Stimulated activated naive CD8-positive, alpha-beta T cell treated with anti-CD3 and anti-CD28 coated beads, Interleukin-15, Interleukin-2, amounts not matched to agents 100 ng/mL and 50 ng/mL, for 24 hours (primary cell): ENCODE measurements around the gene GSTM2.
A peak's percentile ranks its signal among the peaks of the same experiment; 100 is the strongest.

Source experiments
- H3K27ac Mint-ChIP-seq: one replicate; pipeline ENCODE4 v1.8.0; 2021; ENCODE audit warnings: mild to moderate bottlenecking, mixed read lengths
- H3K27me3 Mint-ChIP-seq: one replicate; pipeline ENCODE4 v1.8.0; 2021; ENCODE audit warnings: mixed read lengths
- H3K36me3 Mint-ChIP-seq: one replicate; pipeline ENCODE4 v1.8.0; 2021; ENCODE audit warnings: low read depth, mixed read lengths
- H3K4me1 Mint-ChIP-seq: one replicate; pipeline ENCODE4 v1.8.0; 2021; ENCODE audit warnings: low read depth, mixed read lengths
- H3K4me3 Mint-ChIP-seq: one replicate; pipeline ENCODE4 v1.8.0; 2021; ENCODE audit warnings: mild to moderate bottlenecking, mixed read lengths
- H3K9me3 Mint-ChIP-seq: one replicate; pipeline ENCODE4 v1.8.0; 2021; ENCODE audit warnings: mixed read lengths

GSTM2 gene

DNA sequence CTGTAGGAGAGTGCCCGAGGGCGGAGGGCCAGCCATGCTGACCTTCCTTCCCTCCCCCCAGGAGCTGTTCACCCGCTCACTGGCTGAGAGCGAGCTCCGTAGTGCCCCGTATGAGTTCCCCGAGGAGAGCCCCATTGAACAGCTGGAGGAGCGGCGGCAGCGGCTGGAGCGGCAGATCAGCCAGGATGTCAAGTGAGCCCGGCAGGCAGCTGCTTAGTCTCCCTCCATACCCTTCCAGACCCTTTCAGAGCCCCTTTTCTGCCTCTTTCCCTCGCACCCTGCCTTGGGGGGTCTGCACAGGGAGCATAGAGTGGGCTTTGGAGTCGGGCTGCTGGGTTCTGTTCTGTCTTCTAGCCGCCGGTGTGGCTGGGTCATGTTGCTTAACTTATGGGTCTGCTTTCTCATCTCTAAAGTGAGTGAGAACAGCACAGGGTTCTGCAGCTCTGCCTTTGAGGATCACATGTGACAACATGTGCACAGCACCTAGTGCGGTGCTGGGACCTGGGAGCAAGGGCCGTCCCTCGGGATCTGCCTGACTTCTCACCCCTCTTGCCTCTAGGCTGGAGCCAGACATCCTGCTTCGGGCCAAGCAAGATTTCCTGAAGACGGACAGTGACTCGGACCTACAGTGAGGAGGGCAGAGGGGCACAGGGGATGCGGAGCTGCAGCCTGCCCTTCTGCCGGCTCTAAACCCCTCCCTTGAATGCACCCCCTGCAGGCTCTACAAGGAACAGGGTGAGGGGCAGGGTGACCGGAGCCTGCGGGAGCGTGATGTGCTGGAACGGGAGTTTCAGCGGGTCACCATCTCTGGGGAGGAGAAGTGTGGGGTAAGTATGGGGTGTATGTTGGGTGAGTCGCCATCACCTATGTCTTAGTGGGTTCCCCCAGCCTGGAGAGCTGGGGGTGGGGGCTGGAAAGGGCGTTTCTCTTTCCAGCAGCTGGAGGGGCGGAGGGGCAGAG, 42.0 kb upstream of the GSTM2 start:
- Mint-ChIP-seq H3K27me3 (no peaks in the 10 kb centered on the region), H3K4me1 (peaks cover 32% of the 10 kb centered on the region), H3K36me3 (peaks cover 26% of the 10 kb centered on the region), H3K27ac (no peak overlapping the region), H3K4me3 (no peak overlapping the region), H3K9me3 (no peaks in the 10 kb centered on the region)

DNA sequence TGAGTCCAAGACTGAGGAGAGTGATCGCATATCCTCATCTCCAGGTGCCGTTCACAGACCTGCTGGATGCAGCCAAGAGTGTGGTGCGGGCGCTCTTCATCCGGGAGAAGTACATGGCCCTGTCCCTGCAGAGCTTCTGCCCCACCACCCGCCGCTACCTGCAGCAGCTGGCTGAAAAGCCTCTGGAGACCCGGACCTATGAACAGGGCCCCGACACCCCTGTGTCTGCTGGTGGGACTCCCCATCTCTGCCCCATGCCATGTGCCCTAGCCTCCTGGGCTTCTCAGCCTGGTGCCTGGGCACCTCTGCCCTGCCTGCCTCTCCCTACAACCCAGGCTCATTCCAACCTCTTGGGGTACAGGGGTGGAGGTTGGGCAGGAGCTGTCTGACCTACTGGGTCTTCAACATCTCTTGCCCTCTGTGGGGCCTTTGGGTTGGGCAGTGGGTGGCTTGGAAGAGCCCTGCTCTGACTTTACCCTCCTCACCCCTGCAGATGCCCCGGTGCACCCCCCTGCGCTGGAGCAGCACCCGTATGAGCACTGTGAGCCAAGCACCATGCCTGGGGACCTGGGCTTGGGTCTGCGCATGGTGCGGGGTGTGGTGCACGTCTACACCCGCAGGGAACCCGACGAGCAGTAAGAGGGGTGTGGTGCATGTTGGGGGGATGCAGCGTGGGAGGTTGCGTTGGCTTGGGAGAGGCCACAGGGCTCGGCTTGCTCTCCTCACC, 41.0 kb upstream of the GSTM2 start:
- Mint-ChIP-seq H3K4me1 (peaks cover 26% of the 10 kb centered on the region), H3K4me3 (no peak overlapping the region), H3K27ac (no peak overlapping the region), H3K36me3 (peaks cover 33% of the 10 kb centered on the region), H3K27me3 (no peaks in the 10 kb centered on the region), H3K9me3 (no peaks in the 10 kb centered on the region)

DNA sequence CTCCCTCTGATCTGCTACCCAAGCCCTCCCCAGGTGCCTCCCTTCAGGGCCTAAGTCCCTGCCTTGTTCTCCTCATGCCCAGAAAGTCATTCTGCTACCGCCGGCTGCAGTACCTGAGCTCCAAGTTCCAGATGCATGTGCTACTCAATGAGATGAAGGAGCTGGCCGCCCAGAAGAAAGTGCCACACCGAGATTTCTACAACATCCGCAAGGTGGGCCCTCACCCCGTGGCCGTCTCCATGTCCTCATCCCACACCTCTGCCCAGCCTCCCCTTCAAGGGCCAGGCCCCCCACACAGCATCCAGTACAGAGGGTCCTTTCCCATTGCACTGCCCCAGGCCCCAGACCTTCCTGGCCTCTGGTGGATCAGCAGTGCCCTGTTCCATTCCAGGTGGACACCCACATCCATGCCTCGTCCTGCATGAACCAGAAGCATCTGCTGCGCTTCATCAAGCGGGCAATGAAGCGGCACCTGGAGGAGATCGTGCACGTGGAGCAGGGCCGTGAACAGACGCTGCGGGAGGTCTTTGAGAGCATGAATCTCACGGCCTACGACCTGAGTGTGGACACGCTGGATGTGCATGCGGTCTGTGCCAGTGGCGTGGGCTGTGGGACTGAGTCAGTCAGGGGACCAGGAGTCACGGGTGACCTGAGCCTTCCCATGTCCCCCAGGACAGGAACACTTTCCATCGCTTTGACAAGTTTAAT, 40.0 kb upstream of the GSTM2 start:
- peaks cover 36% of the 10 kb centered on the region for H3K36me3 Mint-ChIP-seq
- no peaks in the 10 kb centered on the region for H3K27me3 Mint-ChIP-seq
- peaks cover 16% of the 10 kb centered on the region for H3K4me1 Mint-ChIP-seq
- no peak overlapping the region for H3K4me3 Mint-ChIP-seq
- H3K27ac Mint-ChIP-seq, result no peak overlapping the region
- no peaks in the 10 kb centered on the region for H3K9me3 Mint-ChIP-seq

DNA sequence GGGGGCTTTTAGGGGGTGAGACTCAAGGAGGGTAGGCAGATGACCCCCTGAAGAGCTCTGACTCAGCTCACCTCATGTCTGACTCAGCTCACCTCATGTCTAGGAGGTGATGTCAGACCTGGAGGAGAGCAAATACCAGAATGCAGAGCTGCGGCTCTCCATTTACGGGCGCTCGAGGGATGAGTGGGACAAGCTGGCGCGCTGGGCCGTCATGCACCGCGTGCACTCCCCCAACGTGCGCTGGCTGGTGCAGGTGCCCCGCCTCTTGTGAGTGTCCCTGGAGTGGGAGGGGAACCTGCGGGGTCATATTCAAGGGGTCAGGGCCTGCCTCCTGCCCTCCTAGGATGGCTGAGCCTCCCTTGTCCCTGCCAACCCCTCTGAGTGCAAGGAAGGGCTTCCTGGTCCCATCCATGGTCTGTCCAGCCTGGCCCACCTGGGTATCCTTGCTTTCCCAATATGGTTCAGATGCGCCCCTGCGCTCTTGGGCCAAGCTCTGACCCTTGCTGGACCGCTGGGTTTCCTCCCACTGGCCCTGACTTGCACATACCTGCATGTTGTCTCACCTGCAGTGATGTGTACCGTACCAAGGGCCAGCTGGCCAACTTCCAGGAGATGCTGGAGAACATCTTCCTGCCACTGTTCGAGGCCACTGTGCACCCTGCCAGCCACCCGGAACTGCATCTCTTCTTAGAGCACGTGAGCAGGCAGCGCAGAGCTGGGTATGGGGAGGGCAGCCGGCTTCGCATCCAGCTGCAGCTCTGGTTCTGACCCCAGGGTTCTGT, 39.1 kb upstream of the GSTM2 start:
- Mint-ChIP-seq H3K9me3 (no peaks in the 10 kb centered on the region), H3K27me3 (no peaks in the 10 kb centered on the region), H3K36me3 (peaks cover 36% of the 10 kb centered on the region), H3K27ac (no peak overlapping the region), H3K4me1 (peaks cover 7% of the 10 kb centered on the region), H3K4me3 (no peak overlapping the region)

DNA sequence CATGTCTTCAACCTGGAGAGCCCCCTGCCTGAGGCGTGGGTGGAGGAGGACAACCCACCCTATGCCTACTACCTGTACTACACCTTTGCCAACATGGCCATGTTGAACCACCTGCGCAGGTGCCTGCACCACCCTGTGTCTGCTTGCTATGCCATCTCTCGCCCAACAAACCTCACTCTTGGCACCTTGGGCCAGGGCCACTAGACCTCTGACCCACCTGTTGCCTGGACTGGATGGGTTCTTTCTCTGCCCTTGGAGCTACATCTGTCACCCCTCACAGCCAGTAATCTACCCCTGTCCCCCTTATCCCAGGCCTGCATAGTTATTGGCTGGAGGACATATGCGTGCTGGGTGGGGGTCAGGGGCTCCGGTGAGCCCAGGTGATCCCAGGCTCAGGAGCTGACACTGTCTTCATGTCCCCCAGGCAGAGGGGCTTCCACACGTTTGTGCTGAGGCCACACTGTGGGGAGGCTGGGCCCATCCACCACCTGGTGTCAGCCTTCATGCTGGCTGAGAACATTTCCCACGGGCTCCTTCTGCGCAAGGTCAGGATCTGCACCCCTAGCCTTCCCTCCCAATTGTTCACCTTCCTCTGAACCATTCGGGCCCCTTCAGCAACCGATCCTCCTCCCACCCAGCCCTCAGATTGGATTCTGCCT, 38.4 kb upstream of the GSTM2 start:
- Mint-ChIP-seq H3K27me3 (no peaks in the 10 kb centered on the region), H3K36me3 (peaks cover 36% of the 10 kb centered on the region), H3K4me3 (no peak overlapping the region), H3K4me1 (peaks cover 4% of the 10 kb centered on the region), H3K27ac (no peak overlapping the region), H3K9me3 (no peaks in the 10 kb centered on the region)

DNA sequence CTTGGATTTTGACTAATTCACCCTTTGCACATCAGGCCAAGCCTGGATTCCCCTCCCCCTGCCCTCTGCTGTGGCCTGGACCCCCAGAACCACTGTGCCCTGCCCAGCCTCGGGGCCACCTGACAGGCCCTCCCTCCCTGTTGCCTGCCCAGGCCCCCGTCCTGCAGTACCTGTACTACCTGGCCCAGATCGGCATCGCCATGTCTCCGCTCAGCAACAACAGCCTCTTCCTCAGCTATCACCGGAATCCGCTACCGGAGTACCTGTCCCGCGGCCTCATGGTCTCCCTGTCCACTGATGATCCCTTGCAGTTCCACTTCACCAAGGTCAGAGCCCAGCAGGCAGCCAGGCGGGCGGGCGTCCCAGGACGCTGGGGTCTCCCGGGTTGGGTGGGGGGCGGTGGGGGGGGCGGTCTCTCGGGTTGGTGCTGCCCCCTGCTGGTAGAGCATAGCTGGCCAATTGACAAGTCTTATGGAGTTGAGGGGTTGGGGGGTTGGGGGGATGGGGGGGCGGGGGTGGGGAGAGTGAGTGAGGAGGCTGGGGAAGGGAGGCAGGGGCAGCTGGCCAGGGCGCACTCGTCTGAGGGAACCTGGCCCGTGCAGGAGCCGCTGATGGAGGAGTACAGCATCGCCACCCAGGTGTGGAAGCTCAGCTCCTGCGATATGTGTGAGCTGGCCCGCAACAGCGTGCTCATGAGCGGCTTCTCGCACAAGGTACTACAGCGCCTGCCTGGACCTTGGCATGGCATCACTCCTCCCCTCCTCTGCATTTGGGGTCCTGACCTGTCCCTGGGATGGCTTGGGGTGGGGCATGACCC, 37.6 kb upstream of the GSTM2 start:
- no peak overlapping the region for H3K4me3 Mint-ChIP-seq
- no peaks in the 10 kb centered on the region for H3K9me3 Mint-ChIP-seq
- H3K27ac Mint-ChIP-seq, result no peak overlapping the region
- H3K27me3 Mint-ChIP-seq, result no peaks in the 10 kb centered on the region
- H3K36me3 Mint-ChIP-seq, result peaks cover 36% of the 10 kb centered on the region
- peaks cover 12% of the 10 kb centered on the region for H3K4me1 Mint-ChIP-seq

DNA sequence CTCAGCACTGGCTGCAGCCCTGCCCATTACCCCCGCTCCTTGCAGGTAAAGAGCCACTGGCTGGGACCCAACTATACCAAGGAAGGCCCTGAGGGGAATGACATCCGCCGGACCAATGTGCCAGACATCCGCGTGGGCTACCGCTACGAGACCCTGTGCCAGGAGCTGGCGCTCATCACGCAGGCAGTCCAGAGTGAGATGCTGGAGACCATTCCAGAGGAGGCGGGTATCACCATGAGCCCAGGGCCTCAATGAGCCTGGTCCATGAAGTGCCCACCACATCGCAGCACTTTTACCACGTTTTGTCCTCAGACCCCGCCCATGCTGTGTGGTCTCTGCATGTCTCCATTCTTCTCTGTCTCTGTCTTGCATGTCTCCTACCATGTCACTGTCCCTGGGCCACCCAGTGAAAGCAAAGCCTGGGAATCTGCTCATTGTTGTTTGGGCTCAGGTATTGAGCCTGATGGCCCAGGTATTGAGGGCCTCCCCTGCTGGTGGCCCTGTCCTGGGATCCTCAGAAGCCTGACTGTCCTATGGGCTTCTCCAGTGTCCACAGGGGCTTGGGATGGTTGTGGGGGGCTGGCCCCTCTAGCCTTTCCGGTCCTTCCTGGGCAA, 36.9 kb upstream of the GSTM2 start:
- peaks cover 31% of the 10 kb centered on the region for H3K36me3 Mint-ChIP-seq
- H3K4me3 Mint-ChIP-seq, result no peak overlapping the region
- H3K27me3 Mint-ChIP-seq, result no peaks in the 10 kb centered on the region
- no peaks in the 10 kb centered on the region for H3K9me3 Mint-ChIP-seq
- no peak overlapping the region for H3K27ac Mint-ChIP-seq
- H3K4me1 Mint-ChIP-seq, result peaks cover 14% of the 10 kb centered on the region

DNA sequence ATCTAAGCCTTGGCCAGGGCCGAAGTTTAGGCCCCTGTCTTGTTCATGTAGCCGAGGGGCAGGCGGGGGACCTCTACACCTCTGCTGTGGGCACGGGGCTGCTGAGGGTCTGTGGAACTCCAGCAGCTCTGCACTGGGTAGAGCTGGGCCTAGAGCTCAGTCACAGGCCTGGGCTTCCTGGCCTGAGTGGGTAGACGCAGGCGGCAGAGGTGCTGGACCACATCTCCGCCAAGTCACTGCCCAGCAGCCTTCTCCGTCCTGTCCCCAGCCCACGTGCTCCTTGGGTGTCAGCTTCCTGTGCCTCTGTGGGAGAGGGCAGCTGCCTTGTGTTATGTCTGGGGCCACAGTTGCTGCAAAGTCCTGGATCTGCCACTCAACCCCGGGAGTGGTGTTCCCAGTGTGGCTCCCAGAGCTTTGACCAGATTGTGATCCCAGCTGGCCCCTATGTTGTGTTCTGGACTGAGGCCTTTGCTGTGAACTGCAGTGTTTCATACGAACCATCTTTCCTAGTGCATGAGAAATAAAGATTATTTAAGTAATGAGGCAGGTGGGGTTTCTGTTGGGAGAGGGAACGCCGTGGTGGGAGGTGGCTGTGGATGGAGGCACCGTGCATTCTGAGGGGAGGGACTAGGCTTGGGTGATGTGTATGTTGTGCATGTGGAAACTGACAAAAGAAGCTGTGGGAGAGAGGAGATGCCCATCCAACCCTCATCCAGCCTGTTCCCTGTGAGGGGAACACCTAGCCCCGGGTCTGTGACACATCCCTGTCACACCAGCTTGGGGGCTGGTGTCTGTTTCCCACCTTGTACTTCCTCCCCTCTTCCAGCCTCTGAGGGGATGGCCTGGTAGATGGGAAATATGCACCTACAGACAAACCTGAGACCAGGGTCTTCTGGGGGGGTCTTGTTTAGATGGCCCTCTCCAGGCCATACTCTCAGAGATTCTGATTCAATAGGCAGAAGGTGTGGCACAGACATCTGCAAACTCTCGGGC, 36.0 kb upstream of the GSTM2 start:
- no peaks in the 10 kb centered on the region for H3K9me3 Mint-ChIP-seq
- peaks cover 30% of the 10 kb centered on the region for H3K36me3 Mint-ChIP-seq
- H3K27ac Mint-ChIP-seq, result no peak overlapping the region
- no peak overlapping the region for H3K4me3 Mint-ChIP-seq
- H3K27me3 Mint-ChIP-seq, result no peaks in the 10 kb centered on the region
- H3K4me1 Mint-ChIP-seq, result peaks cover 14% of the 10 kb centered on the region

DNA sequence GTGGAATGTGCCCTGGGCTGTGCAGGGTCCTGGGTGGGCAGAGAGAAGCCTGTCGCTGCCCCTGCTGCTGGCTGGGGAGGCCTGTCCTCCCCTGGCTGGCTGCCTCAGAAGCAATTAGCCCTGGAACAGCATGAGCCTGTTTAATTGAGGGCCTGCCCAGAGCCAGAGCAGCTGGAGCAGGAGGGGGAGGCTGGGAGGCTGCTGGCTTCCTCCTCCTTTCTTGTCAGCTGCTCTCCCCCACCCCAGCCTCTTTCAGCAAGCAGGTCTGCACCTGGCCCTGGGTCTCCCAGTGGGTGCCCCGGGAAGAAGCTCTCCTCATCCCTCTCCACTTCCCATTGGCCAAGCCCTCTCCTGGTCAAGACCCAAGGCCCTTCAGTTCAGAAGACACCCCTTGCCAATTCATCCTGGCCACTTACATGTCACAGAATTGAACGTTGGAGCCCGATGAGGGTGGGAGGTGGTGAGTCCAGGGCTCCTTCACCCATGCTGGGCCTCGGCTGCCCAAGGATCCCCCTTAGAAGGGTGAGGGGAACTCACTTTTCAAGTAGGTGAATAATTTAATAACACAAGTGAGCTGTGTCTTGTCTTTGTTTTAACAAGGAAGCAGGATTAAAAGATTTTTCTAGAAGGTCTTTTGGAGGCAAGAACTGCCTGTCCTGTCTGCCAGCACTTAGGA, 35.0 kb upstream of the GSTM2 start:
- H3K36me3 Mint-ChIP-seq, result peaks cover 25% of the 10 kb centered on the region
- H3K27ac Mint-ChIP-seq, result peak overlapping the region; percentile 21
- H3K4me3 Mint-ChIP-seq, result no peak overlapping the region
- no peaks in the 10 kb centered on the region for H3K9me3 Mint-ChIP-seq
- peaks cover 14% of the 10 kb centered on the region for H3K4me1 Mint-ChIP-seq
- no peaks in the 10 kb centered on the region for H3K27me3 Mint-ChIP-seq

DNA sequence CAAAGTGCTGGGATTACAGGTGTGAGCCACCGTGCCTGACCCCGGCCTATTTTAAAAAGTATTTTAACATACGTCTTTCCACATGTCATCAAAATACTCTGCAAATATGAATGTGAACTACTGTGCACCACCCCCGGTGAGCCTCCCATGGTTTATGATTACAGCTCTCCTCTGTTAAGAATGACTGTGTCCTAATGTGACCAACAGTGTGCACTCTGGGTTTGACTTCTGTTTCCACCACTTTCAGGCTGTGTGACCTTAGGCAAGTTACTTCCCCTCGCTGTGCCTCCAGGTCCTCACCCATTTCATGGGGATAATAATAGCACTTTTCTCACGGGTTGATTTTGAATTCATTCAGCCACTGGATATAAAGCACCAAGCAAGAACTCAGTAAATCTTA, 33.6 kb upstream of the GSTM2 start:
- peaks cover 13% of the 10 kb centered on the region for H3K36me3 Mint-ChIP-seq
- H3K4me3 Mint-ChIP-seq, result no peak overlapping the region
- no peak overlapping the region for H3K27ac Mint-ChIP-seq
- H3K9me3 Mint-ChIP-seq, result no peaks in the 10 kb centered on the region
- no peaks in the 10 kb centered on the region for H3K27me3 Mint-ChIP-seq
- H3K4me1 Mint-ChIP-seq, result peaks cover 14% of the 10 kb centered on the region

DNA sequence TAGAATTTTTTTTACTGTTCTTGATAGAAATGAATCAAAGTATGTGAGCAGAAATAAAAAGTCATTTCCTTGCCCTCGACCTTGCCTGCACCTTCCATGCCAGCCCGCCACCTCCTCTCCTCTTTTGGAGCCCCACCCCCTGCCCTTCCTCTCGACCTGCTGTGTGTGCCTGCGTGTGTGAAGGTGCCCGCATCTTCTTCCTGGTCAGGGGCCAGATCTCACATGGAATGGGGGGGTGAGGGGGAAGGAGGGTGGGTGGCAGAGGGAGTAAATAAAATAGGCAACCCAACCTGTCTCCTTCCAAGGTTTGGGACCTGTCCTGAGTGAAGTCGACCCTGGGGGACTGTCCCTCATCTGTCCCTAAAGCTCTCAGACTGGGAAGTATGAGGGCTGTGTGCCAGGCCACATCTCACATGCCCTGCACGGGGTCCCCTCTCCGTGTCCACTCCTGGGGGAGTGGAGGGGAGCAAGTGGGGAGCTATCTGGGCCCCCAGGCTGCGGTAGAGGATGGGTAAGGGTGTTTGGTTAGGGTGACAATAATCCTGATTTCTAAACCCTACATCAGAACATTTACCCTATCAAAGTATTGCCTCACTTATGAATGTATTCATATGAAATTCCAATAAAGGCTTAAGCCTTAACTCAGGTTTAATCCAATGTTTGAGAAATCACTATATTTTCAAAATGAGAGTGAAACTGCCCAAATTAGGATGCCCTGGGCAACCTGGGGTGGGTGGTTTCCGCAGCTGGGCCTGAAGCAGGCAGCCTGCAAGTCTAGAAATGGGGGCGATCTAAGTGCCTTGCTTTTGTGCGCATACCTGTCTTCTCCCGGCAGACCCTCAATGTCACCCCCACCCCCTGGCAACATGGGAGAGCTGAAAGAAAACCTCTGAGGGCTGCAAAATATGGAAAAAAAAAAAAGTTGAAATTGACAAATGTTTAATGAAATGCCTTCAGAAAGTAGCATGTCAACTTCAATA, 32.8 kb upstream of the GSTM2 start:
- peaks cover 10% of the 10 kb centered on the region for H3K36me3 Mint-ChIP-seq
- H3K4me3 Mint-ChIP-seq, result no peak overlapping the region
- H3K27ac Mint-ChIP-seq, result no peak overlapping the region
- H3K27me3 Mint-ChIP-seq, result peaks cover 1% of the 10 kb centered on the region
- peaks cover 16% of the 10 kb centered on the region for H3K4me1 Mint-ChIP-seq
- H3K9me3 Mint-ChIP-seq, result no peaks in the 10 kb centered on the region
